HEK293T (cell line): ENCODE data around the gene ADAMTS12.

Experiments
- ARNT ChIP-seq: fragments of 450-650 bp; IDR thresholded peaks from 2 replicates; pipeline ENCODE4 v1.6.1; 2017; ENCODE audit warnings: mild to moderate bottlenecking
- SP1 ChIP-seq: fragments of 450-650 bp; IDR thresholded peaks from 2 replicates; pipeline ENCODE4 v1.6.1; 2017

GRCh38 chr5:33726422-33727165 is 165.2 kb downstream of the ADAMTS12 start:
- TF ChIP-seq ARNT (no peak), SP1 (no peak)
